ENCODE results near the gene PTPRM. TPM values are rescaled to one million over a fixed set of nuclear protein-coding genes. Genes with fewer than 3 reads are reported as not detected.

The PTPRM gene
- total and polyA plus RNA-seq, 2 experiments from 2014 or later = 1.6 to 5.3 TPM

DNA sequence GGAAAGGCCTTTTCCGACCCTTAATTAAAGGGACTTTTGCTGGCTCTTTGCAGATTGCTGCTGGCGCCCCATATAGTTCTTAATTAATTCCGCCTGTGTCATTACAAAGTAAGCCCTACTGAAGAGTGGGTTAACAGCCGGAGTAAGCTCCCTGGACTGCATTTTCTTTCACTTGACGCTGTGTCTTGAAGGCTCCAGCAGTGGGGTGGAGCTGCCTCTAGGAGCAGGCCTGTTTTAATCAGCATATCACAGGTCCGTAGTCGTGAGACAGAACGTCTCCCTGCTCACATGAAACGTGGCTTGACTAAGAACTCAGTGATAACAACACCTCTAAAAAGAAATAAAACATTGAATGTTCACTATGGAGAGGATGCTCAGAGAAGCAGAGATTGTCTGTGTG is 712.2 kb downstream of the PTPRM start:
- TF ChIP-seq, protein P1, sequence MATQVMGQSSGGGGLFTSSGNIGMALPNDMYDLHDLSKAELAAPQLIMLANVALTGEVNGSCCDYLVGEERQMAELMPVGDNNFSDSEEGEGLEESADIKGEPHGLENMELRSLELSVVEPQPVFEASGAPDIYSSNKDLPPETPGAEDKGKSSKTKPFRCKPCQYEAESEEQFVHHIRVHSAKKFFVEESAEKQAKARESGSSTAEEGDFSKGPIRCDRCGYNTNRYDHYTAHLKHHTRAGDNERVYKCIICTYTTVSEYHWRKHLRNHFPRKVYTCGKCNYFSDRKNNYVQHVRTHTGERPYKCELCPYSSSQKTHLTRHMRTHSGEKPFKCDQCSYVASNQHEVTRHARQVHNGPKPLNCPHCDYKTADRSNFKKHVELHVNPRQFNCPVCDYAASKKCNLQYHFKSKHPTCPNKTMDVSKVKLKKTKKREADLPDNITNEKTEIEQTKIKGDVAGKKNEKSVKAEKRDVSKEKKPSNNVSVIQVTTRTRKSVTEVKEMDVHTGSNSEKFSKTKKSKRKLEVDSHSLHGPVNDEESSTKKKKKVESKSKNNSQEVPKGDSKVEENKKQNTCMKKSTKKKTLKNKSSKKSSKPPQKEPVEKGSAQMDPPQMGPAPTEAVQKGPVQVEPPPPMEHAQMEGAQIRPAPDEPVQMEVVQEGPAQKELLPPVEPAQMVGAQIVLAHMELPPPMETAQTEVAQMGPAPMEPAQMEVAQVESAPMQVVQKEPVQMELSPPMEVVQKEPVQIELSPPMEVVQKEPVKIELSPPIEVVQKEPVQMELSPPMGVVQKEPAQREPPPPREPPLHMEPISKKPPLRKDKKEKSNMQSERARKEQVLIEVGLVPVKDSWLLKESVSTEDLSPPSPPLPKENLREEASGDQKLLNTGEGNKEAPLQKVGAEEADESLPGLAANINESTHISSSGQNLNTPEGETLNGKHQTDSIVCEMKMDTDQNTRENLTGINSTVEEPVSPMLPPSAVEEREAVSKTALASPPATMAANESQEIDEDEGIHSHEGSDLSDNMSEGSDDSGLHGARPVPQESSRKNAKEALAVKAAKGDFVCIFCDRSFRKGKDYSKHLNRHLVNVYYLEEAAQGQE (IDR thresholded peaks at IDR 0.05; ENCODE audit: unreplicated experiment) = no peak
- TF ChIP-seq, protein P2, sequence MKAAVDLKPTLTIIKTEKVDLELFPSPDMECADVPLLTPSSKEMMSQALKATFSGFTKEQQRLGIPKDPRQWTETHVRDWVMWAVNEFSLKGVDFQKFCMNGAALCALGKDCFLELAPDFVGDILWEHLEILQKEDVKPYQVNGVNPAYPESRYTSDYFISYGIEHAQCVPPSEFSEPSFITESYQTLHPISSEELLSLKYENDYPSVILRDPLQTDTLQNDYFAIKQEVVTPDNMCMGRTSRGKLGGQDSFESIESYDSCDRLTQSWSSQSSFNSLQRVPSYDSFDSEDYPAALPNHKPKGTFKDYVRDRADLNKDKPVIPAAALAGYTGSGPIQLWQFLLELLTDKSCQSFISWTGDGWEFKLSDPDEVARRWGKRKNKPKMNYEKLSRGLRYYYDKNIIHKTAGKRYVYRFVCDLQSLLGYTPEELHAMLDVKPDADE (IDR thresholded peaks at IDR 0.05) = no peak
- TF ChIP-seq ZNF114 (CRISPR knock-in tag; IDR thresholded peaks at IDR 0.05) = no peak
- no peak for TF ChIP-seq EZH2 (IDR thresholded peaks at IDR 0.05; ENCODE audit: low read depth, unreplicated experiment)
- H3K4me2 ChIP-seq = no peak overlapping the region
- no peaks in the 10 kb centered on the region for H3K36me3 ChIP-seq (ENCODE audit: insufficient read depth)
- no peaks in the 10 kb centered on the region for H3K27me3 ChIP-seq (ENCODE audit: insufficient read depth)
- H3K4me1 Mint-ChIP-seq = peaks cover 5% of the 10 kb centered on the region
- H3K79me2 ChIP-seq (replicated peaks; ENCODE audit: insufficient read depth) = no peaks in the 10 kb centered on the region
- DNase-seq (ENCODE audit: low spot score) (no peak), ATAC-seq (peak; percentile 54)
- H3K4me3 ChIP-seq = no peak overlapping the region
- no peak overlapping the region for H3K4me3 Mint-ChIP-seq
- H3F3A ChIP-seq (replicated peaks; ENCODE audit: low read depth) = no peaks in the 10 kb centered on the region
- H4K20me1 ChIP-seq (replicated peaks; ENCODE audit: insufficient read depth) = no peaks in the 10 kb centered on the region
- H3K9me3 Mint-ChIP-seq = no peaks in the 10 kb centered on the region
- H3K27ac Mint-ChIP-seq = peak overlapping the region; percentile 89; the same call in 1 of the 2 replicates
- peak overlapping the region; percentile 38; the same call in 1 of the 2 replicates for H2AFZ ChIP-seq
- no peaks in the 10 kb centered on the region for H3K36me3 Mint-ChIP-seq (ENCODE audit: low read depth)
- H3K4me1 ChIP-seq (ENCODE audit: insufficient read depth) = no peaks in the 10 kb centered on the region
- no peak overlapping the region for H3K27ac ChIP-seq (ENCODE audit: low read depth)
- no peaks in the 10 kb centered on the region for H3K27me3 Mint-ChIP-seq (ENCODE audit: insufficient read depth, low read depth, poor library complexity)
- no peaks in the 10 kb centered on the region; the same call in 1 of the 2 replicates for H3K9me2 ChIP-seq (ENCODE audit: insufficient read depth)

DNA sequence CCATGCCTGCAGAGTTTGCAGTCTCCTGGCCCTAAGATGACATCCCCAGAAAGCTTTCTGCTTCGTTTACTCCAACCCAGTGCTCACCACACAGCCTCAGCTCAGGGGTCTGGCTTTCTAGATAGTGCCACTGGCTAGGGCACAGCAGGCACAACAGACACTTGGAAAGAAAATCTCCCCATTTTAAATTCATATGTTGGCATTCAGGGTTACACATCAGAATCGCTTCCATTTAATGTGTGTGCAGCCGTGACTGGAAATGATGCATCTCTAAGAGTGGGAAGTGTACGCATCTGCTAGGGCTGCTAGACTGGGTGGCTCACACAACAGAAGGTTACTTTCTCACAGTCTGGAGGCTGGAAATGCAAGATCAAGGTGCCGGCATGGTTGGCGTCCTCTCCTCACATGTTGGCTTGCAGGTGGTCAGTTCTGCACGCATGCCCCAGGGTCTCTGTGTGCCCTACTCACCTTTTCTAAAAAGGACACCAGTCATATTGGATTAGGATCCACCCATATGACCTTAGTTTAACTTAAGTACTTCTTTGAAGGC is 712.7 kb downstream of the PTPRM start:
- peak overlapping the region; percentile 38 for H2AFZ ChIP-seq
- Mint-ChIP-seq H3K9me3 (no peaks in the 10 kb centered on the region), H3K4me3 (no peak overlapping the region), H3K4me1 (peaks cover 5% of the 10 kb centered on the region), H3K27ac (no peak overlapping the region), H3K36me3 (ENCODE audit: low read depth) (no peaks in the 10 kb centered on the region), H3K27me3 (ENCODE audit: insufficient read depth, low read depth, poor library complexity) (no peaks in the 10 kb centered on the region)
- H3F3A ChIP-seq (replicated peaks; ENCODE audit: low read depth) = no peaks in the 10 kb centered on the region
- ATAC-seq (no peak), DNase-seq (ENCODE audit: low spot score) (no peak)
- H3K4me2 ChIP-seq = no peak overlapping the region
- no peak overlapping the region for H3K4me3 ChIP-seq
- H3K27ac ChIP-seq (ENCODE audit: low read depth) = no peak overlapping the region
- H4K20me1 ChIP-seq (replicated peaks; ENCODE audit: insufficient read depth) = no peaks in the 10 kb centered on the region
- no peaks in the 10 kb centered on the region for H3K4me1 ChIP-seq (ENCODE audit: insufficient read depth)
- H3K79me2 ChIP-seq (replicated peaks; ENCODE audit: insufficient read depth) = no peaks in the 10 kb centered on the region
- H3K36me3 ChIP-seq (ENCODE audit: insufficient read depth) = no peaks in the 10 kb centered on the region
- H3K9me2 ChIP-seq (ENCODE audit: insufficient read depth) = no peaks in the 10 kb centered on the region; the same call in 1 of the 2 replicates
- H3K27me3 ChIP-seq (ENCODE audit: insufficient read depth) = no peaks in the 10 kb centered on the region
- TF ChIP-seq JUNB (IDR thresholded peaks at IDR 0.05; ENCODE audit: unreplicated experiment) (no peak), ZNF331 (CRISPR knock-in tag; IDR thresholded peaks at IDR 0.05; ENCODE audit: low read depth) (no peak), NANOG (IDR thresholded peaks at IDR 0.05; ENCODE audit: borderline replicate concordance) (no peak), STAT1 (IDR thresholded peaks at IDR 0.05; ENCODE audit: unreplicated experiment) (no peak)
- TF ChIP-seq, protein P3, sequence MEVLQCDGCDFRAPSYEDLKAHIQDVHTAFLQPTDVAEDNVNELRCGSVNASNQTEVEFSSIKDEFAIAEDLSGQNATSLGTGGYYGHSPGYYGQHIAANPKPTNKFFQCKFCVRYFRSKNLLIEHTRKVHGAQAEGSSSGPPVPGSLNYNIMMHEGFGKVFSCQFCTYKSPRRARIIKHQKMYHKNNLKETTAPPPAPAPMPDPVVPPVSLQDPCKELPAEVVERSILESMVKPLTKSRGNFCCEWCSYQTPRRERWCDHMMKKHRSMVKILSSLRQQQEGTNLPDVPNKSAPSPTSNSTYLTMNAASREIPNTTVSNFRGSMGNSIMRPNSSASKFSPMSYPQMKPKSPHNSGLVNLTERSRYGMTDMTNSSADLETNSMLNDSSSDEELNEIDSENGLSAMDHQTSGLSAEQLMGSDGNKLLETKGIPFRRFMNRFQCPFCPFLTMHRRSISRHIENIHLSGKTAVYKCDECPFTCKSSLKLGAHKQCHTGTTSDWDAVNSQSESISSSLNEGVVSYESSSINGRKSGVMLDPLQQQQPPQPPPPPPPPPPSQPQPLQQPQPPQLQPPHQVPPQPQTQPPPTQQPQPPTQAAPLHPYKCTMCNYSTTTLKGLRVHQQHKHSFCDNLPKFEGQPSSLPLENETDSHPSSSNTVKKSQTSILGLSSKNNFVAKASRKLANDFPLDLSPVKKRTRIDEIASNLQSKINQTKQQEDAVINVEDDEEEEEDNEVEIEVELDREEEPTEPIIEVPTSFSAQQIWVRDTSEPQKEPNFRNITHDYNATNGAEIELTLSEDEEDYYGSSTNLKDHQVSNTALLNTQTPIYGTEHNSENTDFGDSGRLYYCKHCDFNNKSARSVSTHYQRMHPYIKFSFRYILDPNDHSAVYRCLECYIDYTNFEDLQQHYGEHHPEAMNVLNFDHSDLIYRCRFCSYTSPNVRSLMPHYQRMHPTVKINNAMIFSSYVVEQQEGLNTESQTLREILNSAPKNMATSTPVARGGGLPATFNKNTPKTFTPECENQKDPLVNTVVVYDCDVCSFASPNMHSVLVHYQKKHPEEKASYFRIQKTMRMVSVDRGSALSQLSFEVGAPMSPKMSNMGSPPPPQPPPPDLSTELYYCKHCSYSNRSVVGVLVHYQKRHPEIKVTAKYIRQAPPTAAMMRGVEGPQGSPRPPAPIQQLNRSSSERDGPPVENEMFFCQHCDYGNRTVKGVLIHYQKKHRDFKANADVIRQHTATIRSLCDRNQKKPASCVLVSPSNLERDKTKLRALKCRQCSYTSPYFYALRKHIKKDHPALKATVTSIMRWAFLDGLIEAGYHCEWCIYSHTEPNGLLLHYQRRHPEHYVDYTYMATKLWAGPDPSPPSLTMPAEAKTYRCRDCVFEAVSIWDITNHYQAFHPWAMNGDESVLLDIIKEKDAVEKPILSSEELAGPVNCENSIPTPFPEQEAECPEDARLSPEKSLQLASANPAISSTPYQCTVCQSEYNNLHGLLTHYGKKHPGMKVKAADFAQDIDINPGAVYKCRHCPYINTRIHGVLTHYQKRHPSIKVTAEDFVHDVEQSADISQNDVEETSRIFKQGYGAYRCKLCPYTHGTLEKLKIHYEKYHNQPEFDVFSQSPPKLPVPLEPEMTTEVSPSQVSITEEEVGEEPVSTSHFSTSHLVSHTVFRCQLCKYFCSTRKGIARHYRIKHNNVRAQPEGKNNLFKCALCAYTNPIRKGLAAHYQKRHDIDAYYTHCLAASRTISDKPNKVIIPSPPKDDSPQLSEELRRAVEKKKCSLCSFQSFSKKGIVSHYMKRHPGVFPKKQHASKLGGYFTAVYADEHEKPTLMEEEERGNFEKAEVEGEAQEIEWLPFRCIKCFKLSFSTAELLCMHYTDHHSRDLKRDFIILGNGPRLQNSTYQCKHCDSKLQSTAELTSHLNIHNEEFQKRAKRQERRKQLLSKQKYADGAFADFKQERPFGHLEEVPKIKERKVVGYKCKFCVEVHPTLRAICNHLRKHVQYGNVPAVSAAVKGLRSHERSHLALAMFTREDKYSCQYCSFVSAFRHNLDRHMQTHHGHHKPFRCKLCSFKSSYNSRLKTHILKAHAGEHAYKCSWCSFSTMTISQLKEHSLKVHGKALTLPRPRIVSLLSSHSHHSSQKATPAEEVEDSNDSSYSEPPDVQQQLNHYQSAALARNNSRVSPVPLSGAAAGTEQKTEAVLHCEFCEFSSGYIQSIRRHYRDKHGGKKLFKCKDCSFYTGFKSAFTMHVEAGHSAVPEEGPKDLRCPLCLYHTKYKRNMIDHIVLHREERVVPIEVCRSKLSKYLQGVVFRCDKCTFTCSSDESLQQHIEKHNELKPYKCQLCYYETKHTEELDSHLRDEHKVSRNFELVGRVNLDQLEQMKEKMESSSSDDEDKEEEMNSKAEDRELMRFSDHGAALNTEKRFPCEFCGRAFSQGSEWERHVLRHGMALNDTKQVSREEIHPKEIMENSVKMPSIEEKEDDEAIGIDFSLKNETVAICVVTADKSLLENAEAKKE (CRISPR knock-in tag; IDR thresholded peaks at IDR 0.05) = no peak
